GM10266 (cell line): ENCODE results near the gene ARHGEF26.

Experiments used
- DNase-seq: peaks from one replicate; pipeline ENCODE4 v3.0.0; 2012; ENCODE audit errors: extremely low spot score
- TF ChIP-seq, protein P1 (sequence below): IDR thresholded peaks from 2 replicates; pipeline ENCODE4 v1.5.1; 2012; ENCODE audit warnings: mild to moderate bottlenecking, low read depth; ENCODE audit not compliant: control insufficient read depth, insufficient read depth; ENCODE audit errors: missing control alignments

ARHGEF26 gene

DNA sequence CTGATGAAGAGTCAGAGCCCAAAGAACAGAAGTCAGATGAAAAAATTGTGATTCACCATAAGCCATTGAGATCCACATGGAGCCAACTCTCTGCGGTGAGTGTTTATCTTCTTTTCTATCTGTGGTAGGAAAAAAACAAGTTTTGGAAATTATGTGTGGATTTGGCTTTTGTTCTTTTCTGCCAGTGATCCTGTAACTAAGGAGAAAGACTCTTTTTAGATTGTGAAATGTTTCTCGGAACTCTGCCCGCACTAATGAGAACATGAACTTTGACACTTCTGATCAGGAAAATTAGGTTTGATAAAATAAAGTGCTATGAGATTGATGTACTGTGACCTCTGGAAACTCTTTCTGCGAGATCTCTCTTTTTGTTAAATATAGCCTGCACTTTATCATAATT, 8.4 kb downstream of the ARHGEF26 start:
- no peak for DNase-seq
- TF ChIP-seq, protein P1, sequence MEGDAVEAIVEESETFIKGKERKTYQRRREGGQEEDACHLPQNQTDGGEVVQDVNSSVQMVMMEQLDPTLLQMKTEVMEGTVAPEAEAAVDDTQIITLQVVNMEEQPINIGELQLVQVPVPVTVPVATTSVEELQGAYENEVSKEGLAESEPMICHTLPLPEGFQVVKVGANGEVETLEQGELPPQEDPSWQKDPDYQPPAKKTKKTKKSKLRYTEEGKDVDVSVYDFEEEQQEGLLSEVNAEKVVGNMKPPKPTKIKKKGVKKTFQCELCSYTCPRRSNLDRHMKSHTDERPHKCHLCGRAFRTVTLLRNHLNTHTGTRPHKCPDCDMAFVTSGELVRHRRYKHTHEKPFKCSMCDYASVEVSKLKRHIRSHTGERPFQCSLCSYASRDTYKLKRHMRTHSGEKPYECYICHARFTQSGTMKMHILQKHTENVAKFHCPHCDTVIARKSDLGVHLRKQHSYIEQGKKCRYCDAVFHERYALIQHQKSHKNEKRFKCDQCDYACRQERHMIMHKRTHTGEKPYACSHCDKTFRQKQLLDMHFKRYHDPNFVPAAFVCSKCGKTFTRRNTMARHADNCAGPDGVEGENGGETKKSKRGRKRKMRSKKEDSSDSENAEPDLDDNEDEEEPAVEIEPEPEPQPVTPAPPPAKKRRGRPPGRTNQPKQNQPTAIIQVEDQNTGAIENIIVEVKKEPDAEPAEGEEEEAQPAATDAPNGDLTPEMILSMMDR, result no peak

- TF ChIP-seq, protein P1, result no peak
- no peak for DNase-seq
These were observed 9.3 kb downstream of the ARHGEF26 start for GRCh38 chr3:154130540-154130939.

DNA sequence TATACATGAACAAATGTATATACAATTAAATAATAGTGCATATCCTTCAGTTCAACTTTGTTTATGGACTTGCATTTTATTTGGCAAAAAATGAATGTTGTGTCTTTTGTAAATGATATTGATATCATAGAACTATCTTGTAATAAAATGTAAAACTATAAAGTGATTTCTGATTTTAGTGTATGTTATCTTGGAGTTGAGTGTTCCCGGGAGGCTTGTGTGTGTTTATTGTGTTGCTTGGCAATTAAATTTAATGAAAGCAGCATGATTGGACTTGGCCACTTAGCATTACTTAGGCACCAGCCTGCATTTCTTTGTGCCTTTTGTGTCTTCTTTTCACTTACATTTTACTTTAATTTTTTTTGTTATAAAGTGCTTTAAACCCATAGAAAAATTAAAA, 10.6 kb downstream of the ARHGEF26 start:
- DNase-seq, result no peak
- TF ChIP-seq, protein P1, result no peak

- no peak for DNase-seq
- TF ChIP-seq, protein P1, result no peak
These were observed 11.7 kb downstream of the ARHGEF26 start for GRCh38 chr3:154132777-154133375.

- TF ChIP-seq, protein P1, result no peak
- no peak for DNase-seq
These were observed 14.5 kb downstream of the ARHGEF26 start for GRCh38 chr3:154135511-154136173.

- no peak for DNase-seq
- TF ChIP-seq, protein P1, result no peak
These were observed 15.8 kb downstream of the ARHGEF26 start for GRCh38 chr3:154137036-154137435.

DNA sequence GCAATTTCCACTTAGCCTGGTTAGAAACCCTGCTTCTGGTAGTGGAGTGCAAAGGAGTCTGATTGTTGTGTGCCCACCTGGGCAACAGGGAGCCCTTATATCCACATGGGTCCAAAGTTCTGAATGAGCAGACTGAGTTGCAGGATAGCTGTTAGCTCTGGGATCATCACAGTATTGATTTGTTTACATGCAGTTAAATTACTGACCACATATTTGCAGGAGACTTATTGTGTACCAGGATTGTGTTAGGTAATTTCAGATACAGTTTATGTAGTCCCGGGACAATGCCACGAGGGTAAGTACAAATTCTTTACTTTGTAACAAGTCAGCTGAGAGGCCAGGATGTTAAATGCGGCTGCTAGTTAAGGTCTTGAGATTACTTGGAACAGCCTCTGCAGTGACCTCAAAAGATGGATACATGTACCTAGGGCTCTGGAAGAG, 18.8 kb downstream of the ARHGEF26 start:
- TF ChIP-seq, protein P1, result no peak
- DNase-seq, result no peak
